GM19023 (cell line): ENCODE measurements around the gene RSPH3.
"Not testable (repeated sequence)": the region's sequence is repeated elsewhere in the genome, so short reads cannot be mapped to it uniquely, and the experiment has no call there.

Source experiments
- ATAC-seq: cut with Tn5 transposase; IDR thresholded peaks from one replicate; pipeline ENCODE4 v1.9.1; 2021; ENCODE audit warnings: mild to moderate bottlenecking, moderate library complexity; ENCODE audit not compliant: unreplicated experiment

RSPH3 gene

DNA sequence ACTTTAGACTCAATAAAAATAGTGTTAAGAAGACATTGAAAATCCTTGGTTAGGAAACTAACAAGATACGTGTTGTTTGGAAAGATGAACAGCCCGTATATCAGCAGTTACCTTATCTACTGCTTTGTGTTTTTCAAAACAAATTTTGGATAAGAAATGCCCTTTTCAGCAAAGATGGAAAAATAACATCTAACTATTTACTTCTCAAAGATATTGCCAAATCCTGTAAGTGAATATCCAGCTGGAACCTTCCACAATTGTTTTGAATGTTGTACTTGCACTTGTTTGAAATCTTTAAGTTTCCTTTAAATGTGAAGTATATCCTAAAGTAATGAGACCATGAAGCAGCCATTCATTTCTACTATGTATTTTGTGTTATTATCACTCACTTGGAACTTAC is 30.2 kb upstream of the RSPH3 start:
- no peak for ATAC-seq

DNA sequence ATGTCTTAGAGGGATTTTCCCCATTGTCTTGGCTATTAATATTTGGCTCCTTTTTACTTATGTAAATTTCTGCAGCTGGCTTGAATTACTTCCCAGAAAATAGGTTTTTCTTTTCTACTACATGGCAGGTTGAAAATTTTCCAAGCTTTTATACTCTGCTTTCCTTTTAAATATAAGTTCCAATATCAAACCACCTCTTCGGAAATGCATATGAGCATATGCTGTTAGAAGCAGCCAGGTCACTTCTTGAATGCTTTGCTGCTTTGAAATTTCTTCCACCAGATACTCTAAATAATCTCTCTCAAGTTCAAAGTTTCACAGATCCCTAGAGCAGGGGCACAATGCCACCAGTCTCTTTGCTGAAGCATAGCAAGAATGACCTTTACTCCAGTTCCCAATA is 25.2 kb upstream of the RSPH3 start:
- ATAC-seq, result not testable (repeated sequence)

DNA sequence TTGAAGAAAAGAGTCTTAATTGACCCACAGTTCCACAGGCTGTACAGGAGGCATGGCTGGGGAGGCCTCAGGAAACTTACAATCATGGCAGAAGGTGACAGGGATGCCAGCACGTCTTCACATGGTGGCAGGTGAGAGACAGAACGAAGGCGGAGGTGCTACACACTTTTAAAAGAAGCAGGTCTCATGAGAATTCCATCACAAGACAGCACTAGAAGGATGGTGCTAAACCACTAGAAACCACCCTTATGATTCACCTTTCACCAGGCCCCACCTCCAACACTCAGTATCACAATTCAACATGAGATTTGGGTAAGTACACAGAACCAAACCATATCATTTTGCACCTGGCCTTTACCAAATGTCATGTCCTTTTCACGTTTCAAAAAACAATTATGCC is 23.9 kb upstream of the RSPH3 start:
- no peak for ATAC-seq

DNA sequence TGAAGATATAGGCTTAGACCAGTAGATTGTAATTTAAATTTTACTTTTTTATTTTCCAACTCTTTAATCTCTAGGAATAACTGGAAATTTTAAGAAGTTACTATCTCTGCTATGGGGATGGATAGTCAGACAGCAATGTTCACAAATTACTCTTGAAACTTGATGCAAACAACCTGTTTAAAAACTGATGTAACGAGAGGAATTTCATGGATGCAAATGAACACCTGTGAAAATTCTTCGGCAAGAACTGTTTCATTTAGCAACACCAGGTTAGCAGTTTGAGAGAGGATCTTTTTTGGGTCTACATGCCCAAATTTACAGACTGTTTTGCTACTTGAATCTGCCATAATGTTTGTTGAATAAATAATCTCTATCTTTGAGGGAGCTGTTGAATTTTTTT is 20.0 kb upstream of the RSPH3 start:
- ATAC-seq, result no peak

DNA sequence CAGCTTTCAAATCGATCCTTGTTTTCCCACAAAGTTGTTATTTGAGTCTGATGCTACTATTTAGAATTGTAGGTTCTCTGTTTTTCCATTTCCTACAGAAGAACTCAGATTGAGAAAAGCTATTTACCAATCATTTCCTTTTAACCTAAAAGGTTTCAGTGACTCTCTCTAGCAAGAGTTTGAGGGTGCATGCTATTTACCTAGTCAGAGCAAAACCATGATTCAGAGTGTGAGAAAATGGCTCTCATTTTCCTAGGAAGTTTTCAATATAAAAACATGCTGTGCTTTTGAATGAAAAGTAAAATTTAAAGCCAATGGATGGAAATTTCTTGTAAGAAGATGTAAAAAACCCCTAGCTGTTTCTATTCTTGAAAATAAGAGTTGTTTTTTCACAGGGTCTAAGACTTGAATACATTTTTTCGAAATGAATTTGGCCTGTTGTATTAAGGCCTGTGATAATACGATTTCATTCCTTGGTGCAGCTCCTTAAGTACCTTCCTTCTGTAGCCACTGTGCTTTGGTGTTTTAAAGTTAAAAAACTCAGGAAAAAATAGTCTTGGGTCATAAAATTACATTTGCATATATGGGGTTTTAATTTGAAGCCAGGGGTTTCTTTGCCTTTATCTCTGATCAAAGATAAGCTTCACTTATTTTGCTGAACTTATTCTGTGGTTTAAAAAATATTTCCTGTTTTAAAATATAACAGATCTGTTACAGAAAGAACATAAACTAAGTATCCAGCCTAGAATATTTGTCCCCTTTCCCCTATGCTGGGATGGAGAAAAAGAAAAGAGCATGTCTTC is 18.0 kb upstream of the RSPH3 start:
- no peak for ATAC-seq

DNA sequence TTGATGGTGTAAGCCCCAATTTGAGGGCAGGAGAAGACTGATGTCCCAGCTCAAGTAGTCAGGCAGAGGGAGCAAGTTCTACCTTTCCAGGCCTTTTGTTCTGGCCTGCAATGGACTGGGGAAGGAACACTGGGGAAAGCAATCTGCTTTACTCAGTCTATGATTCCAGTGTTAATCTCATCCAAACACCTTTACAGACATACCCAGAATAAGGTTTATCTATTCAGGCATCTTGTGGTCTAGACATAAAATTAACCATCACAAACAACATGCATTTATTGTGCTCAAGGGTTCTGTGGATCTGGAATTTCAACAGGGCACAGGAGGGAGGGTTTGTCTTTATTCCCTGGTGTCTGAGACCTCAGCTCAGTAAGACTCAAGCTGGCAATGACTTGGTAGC is 14.4 kb upstream of the RSPH3 start:
- ATAC-seq, result no peak

DNA sequence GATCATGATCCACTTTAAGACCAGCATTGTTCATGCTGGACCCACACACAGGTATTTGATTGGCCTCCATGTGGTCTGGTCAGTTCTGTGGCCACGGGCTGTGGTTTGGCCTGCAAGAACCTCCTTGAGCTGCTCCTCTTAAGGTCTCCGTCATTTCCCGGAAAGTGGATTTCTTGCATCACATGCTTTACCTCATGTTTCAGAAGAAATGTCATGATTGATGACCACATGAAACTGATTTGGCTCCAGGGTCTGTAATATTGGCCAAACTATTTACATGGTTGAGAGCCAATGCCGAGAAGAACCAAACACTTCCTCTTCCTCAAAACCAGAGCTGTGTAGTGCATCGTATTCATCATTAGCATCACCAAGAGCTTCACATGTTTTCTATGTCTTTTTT is 13.2 kb upstream of the RSPH3 start:
- no peak for ATAC-seq

DNA sequence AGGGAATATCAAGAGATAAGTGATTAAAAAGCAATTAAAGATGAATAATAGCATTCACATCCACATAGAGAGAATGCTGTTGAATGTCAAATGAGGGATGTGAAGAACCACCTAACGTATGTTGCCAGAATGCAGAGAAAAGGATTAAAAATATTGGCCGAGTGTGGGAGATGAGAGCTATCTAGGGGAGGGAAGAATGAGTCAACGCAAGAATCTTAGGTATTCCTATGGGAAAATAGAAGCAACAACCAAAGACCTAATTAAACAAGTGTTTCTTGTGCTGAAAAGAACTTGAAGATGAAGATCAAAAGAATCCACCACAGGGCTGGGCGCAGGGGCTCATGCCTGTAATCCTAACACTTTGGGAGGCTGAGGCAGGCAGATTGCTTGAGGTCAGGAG is 12.2 kb upstream of the RSPH3 start:
- ATAC-seq, result no peak

DNA sequence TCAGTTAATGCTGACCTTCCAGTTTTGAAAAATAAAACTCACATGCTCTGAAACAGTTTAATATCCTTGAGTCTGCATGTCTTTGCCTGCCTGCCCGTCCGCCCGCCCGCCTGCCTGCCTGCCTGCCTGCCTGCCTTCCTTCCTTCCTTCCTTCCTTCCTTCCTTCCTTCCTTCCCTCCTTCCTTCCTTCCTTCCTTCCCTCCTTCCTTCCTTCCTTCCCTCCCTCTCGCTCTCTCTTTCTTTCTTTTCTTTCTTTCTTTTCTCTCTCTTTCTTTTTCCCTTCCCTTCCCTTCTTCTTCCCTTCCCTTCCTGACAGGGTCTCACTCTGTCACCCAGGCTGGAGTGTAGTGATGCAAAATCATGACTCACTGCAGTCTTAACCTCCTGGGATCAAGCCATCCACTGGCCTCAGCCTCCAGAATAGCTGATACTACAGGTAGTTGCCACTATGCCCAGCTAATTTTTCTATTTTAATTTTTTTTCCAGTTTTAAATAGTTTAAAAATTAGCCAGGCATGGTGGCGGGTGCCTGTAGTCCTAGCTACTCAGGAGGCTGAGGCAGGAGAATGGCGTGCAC is 10.1 kb upstream of the RSPH3 start:
- ATAC-seq, result not testable (repeated sequence)

DNA sequence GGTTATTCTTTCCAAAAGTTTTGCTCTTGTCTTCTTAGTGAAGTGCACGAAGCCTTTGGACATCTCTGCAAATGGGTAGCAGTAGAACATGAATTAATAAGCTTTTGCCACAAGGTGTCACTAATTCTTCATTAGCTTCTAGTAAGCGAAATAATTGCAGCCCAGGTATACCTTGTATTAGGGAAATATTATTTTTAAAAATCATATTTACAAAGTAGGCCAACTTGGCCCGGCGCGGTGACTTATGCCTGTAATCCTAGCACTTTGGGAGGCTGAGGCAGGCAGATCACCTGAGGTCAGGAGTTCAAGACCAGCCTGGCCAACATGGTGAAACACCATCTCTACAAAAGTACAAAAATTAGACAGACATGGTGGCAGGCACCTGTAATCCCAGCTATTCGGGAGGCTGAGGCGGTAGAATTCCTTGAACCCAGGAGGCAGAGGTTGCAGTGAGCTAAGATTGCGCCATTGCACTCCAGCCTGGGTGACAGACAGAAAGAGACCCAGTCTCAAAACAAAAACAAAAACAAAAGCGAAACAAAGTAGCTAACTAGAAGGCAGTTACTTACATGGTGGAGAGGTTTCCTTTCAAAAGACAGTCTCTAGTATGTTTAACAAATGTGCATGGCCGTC is 8.8 kb upstream of the RSPH3 start:
- no peak for ATAC-seq

DNA sequence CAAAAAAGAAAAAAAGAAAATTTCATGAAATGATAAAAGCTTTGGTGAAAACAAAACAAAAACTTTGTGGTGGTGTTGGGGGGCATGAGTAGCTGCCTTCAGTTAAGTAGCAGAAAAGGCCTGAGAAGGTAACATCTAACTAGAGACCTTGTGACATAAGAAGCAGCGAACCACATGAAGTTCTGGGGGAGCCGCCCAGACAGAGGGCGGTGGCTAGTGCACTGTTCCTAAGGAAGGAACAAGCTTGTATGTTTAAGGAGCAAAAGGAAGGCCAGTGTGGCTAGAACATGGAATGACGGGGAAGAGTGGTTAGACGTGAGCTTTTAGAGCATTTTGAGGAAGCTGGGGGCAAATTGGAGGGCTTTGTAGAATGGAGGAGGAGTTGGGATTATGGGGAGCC is 7.5 kb upstream of the RSPH3 start:
- ATAC-seq, result no peak

DNA sequence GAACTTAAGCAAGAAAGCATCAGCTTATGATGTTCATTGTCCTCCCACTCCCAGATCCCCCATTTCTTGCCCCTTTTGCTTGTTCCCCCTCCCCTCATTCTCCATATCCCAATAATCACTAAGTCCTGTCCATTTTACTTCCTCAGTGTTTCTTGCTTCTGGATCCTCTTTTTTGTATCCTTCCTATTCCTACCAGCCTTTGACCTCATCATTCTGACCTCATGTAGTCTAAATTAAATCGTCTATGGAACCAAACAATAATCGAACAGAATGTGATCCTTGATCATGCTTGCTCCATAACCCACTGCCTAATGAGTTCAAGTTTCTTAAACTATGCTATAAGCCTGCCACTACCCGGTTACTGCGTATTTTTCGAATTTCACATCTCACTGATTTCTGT is 5.4 kb upstream of the RSPH3 start:
- no peak for ATAC-seq

DNA sequence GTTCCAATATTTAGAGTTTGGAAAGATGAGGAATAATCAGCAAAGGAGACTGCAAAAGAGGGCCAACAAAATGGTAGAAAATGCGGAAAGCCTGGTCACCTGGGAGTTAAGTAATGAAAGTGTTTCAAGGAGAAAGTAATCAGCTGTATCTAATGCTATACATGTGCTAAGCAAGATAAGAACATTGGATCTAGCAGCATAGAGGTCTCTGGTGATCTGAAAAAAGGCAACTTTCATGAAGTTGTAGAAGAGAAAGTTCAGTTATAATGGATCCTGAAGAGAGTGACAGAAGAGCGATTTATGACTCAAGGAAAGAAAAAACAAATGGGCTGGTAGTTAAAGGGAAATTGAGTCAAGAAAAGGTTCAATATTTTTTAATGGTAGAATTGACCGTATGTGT is 4.6 kb upstream of the RSPH3 start:
- ATAC-seq, result no peak

DNA sequence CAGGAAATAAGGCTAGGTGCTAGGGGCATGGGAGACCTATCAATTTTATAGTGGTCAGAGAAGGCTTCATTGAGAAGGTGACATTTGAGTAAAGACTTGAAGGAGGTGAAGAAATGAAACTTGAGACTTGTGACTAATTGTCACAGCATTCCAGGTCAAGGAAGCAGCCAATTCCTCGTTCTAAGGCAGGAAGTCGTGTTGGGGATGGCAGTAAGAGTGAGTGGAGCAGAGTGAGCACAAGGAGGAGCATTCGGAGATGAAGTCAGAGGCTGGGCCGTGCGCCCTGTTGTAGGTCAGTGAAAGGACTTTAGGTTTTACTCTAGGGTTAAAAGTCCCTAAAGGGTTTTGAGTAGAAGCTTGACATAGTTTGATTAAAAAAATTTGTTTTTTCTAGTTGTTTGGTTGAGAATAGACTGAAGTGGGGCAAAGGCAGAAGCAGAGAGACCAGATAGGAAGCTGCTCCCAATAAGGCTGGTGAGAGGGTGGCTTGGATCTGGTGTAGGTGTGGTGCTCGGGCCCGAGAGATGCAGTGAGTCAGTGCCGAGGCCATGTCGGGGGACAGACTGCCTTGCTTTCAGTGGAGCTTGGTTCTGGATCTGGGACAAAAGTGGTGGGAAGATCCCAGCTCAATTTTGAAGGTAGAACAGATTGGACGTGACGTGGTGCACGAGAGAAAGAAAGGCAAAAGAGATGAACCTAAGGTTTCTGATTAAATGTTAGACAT is 2.6 kb upstream of the RSPH3 start:
- no peak for ATAC-seq

DNA sequence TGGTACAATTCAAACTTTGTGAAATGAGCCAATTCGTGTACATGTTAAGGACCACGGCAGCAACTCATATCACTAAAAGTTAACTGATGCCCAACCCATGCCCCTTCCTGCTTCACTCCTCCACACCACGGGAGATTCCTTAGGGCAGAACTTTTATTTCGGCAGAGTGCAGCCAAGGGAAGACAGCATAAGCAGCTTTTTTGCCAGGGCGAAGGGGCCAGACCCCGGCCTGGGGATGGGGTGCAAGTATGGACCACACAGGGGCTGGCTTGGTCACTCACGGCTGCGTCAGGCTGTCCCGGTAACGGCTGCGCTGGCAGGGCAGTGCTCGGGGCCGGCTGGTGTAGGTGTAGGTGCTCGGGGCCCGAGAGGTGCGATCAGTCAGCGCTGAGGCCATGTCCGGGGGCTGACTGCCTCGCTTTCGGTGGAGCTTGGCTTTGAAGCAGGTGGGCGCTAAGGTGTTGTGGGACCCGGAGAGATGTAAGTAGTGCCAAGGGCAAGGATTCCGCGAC is 792 bp downstream of the RSPH3 start:
- ATAC-seq, result peak; percentile 40

DNA sequence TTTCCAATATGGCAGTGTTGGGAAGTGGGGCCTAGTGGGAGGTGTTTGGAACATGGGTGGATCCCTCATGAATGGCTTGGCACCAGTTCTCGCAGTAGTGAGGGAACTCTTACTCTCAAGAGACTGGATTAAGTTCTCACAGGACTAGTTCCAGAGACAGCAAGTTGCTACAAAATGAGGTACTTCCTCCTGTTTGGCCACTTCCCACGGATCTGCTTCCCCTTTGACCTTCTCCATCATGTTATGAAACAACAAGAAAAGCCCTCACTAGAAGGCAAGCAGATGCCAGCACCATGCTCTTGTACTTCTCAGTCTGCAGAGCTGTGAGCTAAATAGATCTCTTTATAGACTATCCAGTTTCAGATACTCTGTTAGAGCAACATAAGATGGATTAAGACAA is 3.1 kb downstream of the RSPH3 start:
- ATAC-seq, result no peak

DNA sequence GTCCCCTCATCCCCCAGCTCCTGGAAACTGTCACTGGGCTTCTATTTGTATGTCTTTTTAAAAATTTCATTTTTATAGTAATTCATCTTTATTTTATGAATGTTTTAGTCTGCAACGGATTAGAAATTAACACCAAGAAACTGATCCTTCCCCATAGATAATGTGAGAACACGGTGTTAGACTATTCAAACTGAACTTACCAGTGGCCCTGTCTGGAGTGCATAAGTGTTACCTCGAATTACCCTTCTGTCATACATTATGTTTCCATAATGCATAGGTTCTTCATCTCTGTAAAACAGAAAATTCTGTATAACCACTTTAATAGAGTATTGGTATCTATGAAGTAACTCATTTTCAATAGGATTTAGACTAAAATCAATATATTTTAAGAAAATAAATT is 6.4 kb downstream of the RSPH3 start:
- no peak for ATAC-seq

DNA sequence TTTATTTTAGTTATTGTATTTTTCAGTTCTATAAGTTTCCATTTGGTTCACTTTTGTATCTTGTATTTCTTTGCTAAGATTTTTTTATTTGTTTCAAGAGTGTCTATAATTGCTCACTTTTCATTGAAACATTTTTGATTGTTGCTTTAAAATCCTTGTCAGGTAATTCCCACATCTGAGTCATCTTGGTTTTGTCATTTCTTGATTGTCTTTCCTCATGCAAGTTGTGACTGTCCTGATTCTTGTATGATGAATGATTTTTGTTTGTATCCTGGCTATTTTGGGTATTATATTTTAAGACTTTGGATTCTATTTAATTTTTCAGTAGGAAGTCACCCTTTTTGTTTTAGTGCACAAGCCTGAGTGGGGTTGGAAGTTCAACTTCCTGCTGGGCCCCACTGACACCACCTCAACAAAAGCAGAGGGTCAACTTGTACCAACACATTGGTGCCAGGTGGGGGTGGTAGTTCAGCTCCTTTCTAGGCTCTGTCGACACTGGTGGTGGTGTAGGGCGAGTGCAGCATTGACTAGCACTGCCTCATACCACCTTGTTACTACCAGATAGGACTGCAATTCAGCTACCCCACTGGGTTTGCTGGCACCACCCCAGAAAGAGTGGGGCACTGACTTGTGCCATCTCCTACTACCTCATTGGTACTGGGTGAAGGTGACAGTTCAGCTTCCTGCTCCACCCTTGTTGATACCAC is 8.8 kb downstream of the RSPH3 start:
- no peak for ATAC-seq

DNA sequence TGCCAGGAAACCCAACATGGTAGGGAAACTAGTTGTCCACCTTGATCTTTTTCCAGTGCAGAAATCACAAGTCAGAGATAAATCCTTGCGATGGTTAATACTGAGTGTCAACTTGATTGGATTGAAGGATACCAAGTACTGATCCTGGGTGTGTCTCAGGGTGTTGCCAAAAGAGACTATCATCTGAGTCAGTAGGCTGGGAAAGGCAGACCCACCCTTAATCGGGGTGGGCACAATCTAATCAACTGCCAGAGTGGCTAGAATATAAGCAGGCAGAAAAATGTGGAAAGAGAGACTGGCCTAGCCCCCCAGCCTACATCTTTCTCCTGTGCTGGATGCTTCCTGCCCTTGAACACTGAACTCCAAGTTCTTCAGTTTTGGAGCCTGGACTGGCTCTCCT is 10.3 kb downstream of the RSPH3 start:
- not testable (repeated sequence) for ATAC-seq

DNA sequence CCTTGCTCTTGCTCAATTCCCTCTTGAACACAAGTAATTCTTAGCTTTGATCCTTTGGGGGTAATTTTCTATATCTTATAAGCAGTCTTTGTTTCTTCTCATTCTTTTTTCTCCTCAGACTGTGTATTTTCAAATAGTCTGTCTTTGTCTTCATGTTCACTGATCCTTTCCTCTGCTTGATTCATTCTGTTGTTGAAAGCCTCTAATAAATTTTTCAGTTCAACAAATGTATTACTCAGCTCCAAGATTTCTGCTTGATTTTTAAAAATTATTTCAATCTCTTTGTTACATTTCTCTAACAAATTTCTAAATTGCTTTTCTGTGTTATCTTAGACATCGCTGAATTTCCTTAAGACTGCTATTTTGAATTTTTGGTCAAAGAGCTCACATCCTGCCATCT is 11.5 kb downstream of the RSPH3 start:
- no peak for ATAC-seq

DNA sequence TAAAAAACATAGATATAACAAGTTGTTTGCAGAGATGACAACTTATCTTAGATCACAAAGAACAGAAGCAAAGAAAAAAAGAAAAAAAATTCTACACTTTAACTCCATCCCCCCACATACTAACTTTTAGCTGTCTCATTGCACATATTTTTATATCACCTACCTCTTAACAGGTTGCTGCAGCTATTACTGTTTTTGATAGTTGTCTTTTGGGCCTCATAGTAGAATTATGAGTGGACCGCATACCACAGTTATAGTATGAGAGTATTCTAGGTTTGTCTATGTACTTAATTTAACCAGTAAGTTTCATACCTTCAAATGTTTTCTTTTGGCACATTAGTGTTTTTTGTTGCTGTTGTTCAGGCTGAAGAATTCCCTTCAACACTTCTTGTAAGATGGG is 12.3 kb downstream of the RSPH3 start:
- no peak for ATAC-seq
